Measurements from ENCODE around the gene BPIFB4.

Gene BPIFB4

DNA sequence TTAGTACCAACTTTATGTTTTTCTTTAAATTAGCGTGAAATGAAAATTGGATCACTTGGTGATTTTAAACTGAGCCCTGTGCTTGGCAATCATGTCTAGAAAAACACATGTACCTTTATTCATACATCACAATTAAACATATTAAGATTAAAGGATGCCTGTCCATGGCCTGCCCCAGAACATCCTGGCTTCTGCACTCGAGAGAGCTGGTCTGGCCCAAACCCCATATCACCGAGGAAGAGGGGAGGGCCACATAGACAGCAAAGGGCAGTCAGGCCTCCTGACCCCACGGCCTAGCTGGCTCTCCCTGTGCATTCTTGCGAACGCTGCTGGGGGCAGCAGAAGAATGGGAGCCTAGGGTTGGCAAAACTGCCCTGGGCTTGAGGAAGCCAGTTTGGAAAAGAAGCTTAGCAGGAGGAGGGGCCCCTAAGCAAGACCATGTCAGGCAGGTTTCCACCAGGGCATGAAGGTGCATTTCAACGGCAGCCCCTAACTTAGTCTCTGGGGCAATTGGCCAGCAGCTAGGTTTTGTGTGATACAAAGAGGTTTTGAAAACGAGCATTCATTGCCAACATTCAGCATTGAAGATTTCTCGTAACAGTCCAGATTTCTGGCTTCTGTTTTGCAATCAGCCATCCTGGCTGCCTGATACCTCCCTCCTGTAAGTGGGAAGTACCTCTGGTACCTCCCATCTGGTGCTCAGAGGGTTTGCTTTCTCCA, 17.2 kb upstream of the BPIFB4 start:
- DNase-seq (ENCODE audit: low read depth): no peak

DNA sequence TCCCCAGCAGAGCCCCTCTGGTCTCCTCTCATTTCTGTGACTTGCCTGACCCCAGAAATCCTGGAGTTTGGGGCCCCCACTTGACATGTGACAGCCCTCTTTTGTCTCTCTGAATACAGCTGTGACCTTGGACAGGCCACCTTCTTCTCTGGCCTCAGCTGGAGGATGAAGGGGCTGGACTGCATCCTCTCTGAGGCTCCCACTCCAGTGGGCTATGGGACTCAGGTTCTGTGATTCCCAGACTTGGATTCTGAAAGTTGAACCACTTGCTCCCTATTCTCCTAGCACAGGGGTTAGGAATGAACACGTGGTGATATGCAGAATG, 16.7 kb upstream of the BPIFB4 start:
- no peak for DNase-seq (ENCODE audit: low read depth)

DNA sequence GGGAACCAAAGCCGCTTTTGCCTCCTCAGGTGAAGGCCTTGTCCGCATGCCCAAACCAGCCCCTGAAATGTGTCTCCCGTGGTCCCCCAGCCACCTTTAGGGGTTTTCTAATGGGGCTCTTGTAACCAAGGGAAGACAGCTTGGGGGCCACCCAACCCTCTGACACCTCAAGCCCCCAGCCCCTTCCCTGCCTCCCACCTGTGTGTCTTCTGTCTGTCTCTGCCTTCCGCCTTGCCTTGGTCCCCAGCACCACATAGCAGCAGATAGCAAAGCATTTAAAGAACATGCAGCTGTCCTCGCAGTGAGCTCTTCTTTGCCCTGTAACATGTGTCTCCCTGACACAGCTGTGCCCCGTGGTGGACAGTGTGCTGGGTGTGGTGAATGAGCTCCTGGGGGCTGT, 16.2 kb upstream of the BPIFB4 start:
- no peak for DNase-seq (ENCODE audit: low read depth)

DNA sequence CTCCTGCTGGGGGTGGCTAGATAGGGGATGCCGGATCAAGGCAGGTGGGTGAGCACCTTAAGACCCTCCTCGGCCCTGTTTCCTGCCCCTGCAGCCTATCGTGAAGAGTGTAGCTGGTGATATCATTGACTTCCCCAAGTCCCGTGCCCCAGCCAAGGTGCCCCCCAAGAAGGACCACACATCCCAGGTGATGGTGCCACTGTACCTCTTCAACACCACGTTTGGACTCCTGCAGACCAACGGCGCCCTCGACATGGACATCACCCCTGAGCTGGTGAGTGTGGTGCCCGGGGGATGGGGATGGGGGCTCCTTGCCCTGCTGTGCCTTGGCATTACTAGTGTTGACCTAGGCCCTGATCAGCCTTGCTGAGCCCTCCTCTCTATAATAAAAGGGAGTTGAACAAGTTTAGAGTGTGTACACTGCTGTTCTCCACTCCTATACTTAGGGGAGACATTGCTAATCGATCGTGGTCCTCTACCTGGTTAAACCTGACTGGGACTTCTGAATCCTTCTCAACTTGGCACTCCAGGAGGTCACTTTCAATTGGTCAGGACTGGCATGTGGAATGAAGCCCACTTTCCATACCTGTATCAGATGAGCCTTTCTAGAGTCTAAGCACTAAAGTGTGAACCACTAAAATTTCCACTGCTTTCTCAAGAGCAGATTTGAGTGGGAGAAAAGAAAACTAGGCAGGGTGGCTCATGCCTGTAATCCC, 14.7 kb upstream of the BPIFB4 start:
- no peak for DNase-seq (ENCODE audit: low read depth)

DNA sequence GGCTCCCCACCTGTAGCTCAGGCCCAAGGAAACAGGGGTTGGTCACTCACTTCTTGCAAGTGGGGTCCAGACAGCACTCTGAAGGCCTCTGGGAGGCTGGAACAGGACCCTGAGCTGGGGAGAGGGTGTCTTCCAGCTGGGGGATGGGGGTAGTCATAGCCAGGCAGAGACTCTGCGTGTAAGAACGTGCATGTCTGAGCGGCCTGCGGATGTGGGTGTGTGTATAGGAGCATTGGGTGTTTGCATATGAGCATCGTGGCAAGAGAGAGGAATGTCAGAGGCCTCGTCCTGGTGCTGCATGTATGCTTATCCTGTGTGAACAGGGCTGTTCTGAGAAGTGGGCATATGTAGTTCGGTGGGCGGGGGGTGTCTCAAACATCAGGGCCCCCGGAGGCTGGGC, 13.7 kb upstream of the BPIFB4 start:
- no peak for DNase-seq (ENCODE audit: low read depth)

DNA sequence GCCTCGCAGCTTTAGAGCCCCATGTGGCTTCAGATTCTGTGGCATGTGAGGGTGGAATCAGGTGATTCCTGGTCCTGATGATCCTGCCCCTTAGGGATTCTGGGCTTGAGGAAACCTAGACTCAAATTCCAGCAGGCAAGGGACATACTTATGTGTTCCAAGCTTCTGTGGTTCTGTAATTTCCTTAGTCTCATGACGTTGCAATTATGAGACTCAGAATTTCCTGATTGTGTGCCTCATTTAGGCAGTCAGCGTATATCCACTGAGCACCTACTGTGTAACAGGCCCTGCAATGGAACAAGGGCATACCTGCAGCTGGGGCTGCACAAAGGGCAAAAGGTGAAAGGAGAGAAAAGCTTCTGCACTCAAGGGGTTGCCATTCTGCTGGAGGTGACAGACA, 11.6 kb upstream of the BPIFB4 start:
- no peak for DNase-seq (ENCODE audit: low read depth)

DNA sequence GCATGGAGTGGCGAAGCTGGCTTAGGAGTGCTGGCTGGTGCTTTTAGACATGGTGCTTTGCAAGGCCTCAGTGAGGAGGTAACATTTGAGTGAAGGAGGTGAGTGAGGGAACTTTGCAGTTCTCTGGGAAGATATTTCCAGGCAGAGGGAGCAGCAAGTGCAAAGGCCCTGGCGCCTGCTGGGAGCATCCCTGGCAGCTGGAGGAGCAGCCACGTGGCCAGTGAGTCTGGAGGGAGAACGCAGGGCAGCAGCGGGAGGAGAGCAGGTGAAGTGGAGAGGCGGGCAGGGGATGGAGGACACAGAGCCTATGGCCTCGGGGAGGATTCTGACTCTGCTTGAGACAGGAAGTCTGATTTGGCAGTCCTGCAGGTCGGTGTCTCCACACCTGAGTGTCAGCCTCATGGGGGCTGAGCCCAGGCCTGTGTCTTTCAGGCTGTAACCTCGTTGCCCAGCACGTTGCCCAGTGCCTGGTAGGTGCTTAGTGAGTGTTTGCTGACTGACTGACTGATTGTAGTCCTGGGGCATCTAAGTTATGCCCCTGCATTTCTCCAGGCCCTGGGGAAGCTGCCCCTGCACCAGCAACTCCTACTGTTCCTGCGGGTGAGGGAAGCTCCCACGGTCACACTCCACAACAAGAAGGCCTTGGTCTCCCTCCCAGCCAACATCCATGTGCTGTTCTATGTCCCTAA, 11.0 kb upstream of the BPIFB4 start:
- no peak for DNase-seq (ENCODE audit: low read depth)

DNA sequence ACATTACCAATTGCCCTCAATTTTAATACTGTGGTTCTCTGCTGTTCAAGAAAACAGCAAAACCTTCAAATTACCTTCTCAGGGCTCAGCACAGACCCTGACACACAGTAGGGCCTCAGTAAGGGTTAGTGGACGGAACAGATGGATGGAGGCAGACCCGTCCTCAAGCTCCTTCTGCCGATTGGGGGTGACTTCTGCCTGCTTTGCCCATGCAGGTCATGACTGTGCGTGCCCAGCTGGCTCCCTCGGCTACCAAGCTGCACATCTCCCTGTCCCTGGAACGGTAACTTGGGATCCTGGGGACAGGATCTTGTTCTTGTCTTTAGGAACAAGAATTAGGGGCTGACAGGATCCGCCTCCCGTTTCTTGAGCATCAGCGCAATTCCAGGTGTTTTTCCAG, 9.8 kb upstream of the BPIFB4 start:
- no peak for DNase-seq (ENCODE audit: low read depth)

DNA sequence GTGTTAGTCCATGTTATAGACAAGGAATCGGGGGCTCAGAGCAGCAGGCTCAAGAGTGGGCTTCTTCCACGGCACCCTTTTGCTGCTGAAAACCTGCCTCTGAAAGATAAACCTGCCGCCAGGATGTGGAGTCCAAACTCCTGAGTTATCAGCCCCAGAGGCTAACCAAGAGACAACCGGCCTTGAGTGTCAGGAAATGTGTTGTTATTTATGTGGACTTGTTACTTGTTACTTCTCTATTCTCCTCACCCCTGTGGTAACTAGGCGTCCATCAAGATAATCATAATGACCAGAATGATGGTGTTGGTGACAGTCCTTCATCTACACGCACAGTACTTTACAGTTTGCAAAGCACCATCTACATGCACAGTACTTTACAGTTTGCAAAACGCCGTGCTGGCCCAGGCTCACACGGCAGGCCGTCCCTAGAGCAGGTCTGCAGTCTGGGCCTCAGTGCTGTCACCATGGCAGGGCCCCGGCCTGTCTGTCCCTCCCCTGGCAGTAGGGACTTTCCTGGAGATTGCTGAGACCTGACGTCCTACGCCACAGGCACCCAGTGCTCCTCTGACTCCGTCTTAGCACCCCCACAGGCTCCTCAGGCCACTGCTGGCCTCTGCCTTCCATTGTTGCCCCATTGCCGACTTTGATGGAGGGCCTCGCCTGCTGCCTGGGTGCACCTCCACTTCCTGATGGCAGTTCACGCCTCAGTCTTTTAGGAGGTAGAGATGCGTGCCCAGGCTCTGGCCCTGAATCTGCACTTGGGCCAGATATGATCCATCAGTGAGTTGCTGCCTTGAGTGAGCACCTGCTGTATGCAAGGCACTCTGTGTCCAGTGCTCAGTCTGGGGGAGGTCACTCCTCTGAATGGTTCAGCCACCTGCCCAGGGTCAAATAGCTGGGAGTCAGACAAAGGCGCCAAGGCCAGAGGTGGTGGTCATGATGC, 9.1 kb upstream of the BPIFB4 start:
- DNase-seq (ENCODE audit: low read depth): no peak

DNA sequence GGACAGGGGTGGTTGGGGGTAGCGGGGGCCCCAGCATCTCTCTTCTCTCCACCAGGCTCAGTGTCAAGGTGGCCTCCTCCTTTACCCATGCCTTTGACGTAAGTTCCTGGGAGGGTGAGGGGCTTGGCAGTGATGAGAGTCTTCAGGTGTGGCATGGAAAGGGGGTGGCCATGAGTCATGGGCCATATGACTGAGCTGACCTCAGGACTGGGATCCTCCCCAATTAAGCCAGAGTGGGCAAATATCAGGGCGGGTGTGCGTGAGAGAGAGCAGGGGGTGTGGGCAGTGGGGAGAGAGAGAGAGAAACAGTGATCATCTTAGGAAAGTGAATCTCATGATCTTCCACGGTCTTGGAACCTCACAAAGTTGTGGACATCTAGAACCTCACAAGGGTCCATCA, 8.2 kb upstream of the BPIFB4 start:
- DNase-seq (ENCODE audit: low read depth): no peak

DNA sequence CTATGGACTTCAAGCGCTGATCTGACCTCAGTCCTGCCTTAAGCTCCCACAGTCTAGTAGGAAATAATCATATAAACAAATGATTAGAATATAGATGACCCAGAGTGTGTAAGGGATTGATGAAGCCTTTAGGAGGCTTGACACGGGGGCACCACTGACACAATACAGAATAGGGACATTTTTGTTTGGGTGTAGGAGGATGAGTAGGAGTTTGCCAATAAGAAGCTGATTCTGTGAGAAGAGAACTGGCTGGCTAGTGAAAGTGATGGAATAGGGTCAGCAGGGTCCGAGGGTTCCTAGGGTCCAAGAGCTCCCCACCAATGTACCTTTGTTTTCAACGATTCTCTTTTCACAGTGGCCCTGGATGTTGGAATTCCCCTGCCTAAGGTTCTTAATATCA, 7.1 kb upstream of the BPIFB4 start:
- no peak for DNase-seq (ENCODE audit: low read depth)

DNA sequence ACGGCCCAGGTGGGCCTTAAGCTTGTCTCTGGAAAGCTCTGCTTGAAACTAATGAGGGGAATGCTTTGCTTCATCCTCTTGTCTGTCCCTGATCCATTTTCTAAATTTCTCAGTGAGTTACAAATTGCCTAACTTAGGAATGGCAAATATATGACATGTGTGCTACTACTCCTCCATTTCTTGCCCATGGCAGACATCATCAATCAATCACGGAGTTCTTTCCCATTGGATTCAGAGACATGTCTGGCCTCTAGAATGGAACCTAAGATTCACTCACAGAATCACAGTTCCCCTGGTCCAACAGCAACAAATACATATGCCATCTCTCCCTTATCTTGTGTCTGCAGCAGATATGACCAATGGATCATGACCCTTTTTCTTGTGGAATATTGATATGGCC, 6.6 kb upstream of the BPIFB4 start:
- no peak for DNase-seq (ENCODE audit: low read depth)

DNA sequence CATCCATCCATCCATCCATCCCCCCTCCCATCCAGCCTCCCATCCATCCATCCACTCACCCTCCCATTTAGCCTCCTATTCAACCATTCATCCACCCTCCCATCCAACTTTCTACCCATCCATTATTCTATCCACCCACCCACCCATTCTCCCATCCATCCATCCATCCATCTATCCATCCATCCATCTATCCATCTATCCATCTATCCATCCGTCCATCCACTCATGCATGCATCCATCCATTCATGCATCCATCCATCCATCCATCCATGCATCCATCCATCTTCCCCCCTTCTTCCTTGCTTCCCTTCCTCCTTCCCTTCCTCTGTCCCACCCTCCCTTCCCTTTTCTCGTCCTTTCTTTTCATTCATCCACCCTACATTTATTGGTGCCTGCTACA, 4.8 kb upstream of the BPIFB4 start:
- DNase-seq (ENCODE audit: low read depth): no peak

DNA sequence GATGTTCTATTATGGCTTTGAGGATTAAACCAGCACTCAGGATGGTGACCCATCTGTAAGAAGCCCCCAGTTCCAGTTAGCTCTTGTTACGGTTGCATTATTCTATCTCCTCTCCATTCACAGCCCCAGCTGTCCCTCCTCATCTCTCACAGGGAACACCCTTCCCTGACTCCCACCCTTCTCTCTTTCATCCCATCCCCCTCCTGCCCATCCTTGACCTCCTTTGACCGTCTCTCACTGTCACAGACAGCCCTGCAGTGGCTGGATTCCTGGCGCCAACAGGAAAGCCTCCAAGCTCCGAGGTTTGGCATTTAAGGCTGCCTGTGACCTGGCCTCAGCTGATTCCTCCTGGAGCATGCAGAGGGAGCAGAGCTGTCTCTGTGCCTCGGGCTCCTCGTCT, 4.2 kb upstream of the BPIFB4 start:
- no peak for DNase-seq (ENCODE audit: low read depth)

DNA sequence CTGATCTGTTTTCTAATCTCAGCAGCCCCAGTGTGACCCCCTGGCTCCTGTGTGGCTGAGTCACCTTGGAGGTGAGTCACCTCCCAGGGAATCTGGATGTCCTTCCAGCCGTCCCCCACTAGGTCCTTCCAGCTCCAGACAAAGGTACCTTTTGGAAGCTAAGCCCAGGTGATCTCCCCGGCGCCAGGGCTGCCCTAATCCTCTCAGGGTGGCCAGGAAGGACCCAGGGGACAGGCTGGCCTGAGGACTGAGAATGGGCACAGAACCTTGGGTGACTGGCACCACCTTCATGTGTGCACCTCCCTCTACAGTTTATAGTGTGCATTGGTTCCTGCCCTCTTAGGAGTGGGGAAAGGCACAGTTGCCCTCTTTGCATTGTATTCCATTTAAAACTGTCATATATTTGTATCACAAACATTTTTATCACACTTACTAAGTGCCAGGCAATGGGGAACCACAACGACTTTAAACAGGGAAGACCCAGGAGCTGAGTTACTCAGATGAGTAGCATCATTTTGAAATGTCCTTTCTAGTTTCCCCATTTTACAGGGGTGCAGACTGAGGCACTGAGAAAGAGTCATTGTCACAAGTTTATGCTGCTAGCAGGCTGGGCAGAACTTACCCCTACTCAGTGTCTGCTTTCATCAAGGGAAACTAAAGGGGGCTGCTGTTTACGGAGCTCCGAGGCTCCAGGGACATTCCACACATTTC, 2.6 kb upstream of the BPIFB4 start:
- no peak for DNase-seq (ENCODE audit: low read depth)

DNA sequence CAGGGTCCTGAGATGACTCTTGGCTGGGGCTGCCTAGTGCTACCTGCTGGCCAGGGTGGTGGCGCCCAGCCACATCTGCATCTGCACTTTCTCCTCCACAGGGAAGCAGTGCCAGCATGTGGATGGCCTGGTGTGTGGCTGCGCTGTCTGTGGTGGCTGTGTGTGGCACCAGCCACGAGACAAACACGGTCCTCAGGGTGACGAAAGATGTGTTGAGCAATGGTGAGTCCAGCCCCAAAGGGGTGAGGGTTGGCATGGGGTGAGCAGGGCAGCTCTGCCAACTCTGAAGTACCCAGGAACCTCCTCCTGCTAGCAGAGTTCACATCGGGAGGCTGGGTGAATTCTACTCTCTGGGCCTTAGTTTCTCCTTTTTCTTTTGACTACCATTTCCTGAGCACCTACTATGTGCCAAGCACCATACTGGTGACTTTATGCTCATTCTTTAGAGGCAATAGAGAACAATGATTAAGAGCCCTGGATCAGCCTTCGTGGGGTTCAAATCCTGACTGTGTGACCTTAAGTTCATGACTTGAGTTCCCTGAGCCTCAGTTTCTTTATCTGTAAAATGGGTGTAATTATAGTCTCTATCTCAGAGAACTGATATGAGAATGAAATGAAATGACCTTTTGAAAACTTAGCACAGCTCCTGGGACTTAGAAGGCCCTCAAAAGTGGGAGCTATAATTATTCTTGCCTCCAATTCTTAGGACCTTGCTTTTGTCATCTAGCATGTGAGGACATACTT, 2.1 kb downstream of the BPIFB4 start:
- no peak for DNase-seq (ENCODE audit: low read depth)

DNA sequence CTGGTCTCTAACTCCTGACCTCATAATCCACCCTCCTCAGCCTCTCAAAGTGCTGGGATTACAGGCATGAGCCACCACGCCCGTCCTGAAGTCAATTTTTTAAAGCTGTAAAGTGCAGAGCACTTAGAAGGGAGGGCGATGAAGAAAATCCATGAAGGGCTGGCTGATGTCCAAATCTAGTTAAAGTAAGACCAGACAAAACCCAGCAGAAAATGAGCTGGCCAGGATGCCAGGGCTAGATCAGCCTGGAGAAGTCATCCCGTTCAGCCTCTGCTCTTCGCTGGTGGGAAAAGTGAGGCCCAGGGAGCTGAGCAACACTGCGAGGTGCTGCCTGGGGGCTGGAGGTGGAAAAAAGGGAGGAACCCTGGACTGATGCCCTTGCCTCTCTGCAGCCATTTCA, 3.1 kb downstream of the BPIFB4 start:
- DNase-seq (ENCODE audit: low read depth): no peak

DNA sequence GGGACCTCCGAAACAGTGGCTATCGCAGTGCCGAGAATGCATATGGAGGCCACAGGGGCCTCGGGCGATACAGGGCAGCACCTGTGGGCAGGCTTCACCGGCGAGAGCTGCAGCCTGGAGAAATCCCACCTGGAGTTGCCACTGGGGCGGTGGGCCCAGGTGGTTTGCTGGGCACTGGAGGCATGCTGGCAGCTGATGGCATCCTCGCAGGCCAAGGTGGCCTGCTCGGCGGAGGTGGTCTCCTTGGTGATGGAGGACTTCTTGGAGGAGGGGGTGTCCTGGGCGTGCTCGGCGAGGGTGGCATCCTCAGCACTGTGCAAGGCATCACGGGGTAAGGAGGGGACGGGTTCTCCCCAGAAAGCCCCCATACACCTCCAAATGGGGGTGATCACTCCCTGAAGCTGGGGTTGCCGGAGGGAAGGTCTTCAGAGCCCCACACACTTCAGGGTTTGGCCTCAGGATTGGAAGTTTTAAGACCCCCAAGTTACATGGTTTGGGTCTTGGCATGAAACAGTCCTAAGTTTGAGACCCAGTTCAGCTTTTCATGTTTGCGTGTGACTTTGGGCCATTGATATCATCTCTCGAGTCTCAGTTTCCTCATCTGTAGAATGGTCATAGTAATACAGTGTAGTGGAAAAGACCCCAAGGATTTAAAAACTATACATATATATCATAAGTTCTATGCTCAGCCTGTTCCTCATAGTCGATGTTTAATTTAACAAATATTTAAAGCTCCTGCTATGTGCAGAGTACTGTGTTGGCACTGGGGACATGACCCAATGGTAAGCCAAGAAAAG, 4.3 kb downstream of the BPIFB4 start:
- DNase-seq (ENCODE audit: low read depth): no peak

DNA sequence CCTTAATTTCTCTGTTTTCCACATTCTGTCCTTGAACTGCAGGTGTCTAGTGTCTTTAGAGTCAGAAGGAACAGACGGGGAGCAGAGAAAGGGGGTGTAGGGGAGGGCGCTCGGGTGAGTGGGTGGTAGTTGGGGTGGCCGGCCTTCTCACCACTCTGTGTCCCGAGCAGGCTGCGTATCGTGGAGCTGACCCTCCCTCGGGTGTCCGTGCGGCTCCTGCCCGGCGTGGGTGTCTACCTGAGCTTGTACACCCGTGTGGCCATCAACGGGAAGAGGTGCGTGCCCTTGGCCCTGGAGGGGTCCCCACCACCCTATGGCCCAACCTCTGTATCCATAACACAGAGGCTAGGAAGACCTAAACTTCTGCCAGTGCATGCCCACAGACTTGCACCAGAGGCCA, 5.3 kb downstream of the BPIFB4 start:
- no peak for DNase-seq (ENCODE audit: low read depth)

DNA sequence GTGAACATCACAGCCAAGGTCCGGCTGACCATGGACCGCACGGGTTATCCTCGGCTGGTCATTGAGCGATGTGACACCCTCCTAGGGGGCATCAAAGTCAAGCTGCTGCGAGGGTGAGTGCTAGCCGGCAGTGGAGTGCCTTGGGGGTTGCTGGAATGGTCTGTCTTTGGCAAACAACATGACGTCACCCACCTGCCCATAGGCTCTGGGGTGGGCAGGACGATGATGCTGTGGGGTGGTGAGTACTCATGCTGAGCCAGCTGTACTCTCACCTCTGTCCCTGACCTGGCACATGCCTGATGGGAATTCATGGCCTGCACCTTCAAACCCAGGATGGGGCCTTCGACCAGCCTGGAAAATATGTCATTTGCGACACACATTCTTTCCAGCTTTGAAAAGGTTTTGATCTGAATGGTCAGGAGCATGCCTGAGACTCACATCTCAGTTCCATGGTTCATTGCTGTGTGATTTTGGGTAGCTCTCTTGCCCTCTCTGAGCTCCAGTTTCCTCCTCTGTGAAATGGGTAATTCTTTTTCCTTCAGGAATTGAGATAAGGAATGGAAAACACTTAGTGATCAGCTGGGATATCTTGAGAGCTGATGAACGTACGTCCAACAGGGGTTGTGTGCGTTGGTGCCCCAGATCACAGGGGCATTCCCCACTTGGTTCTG, 6.7 kb downstream of the BPIFB4 start:
- no peak for DNase-seq (ENCODE audit: low read depth)

Measured in stromal cell of bone marrow (primary cell).